GM19468 (cell line): ENCODE data around the gene UHRF1.
"Not testable (repeated sequence)": the region's sequence is repeated elsewhere in the genome, so short reads cannot be mapped to it uniquely, and the experiment has no call there.

Experiments used
- ATAC-seq: cut with Tn5 transposase; IDR thresholded peaks from one replicate; pipeline ENCODE4 v1.9.1; 2021; ENCODE audit warnings: mild to moderate bottlenecking, moderate library complexity, moderate number of reproducible peaks; ENCODE audit not compliant: unreplicated experiment; ENCODE audit errors: extremely low read depth

UHRF1 gene

DNA sequence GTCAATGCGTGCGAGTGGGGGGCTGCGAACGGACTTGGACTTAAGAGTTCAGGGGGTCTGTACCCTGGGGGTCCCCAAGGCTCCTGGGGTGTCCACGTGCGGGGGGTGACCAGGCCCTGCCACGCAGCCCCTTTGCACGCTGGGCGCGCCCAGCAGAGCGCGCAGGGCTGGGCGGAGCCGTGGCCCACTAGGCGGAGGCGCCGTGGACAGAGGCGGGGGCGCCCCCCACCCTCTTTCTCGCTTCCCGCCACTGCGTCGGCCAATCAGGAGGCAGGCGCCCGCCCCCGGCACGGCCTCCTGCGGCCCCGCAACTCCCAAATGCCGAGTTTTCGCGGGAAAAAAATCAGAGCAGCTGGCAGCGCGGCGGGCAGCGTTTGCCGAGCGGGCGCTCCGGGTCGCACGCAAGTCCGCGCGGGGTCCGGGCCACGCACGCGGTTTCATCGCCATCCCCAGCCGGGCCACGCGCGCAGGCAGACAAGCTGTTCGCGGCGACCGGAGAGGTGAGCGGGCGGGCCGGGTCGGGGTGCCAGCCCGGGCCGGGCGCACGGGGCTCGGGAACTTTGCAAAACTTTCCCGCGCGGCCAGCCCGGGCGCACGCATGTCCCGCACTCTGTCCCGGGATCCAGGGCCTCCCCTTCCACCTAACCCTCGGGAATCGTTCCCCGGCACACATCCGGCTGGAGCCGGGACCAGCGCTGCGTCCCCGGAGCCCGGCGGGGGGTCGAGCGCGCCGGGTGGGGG is at the start of gene UHRF1:
Gene UHRF1 (plus strand): TSS at position 346 of the 741 bp plus-strand sequence. CDS start 1,385 bp downstream, outside the sequence.
- ATAC-seq, result no peak

DNA sequence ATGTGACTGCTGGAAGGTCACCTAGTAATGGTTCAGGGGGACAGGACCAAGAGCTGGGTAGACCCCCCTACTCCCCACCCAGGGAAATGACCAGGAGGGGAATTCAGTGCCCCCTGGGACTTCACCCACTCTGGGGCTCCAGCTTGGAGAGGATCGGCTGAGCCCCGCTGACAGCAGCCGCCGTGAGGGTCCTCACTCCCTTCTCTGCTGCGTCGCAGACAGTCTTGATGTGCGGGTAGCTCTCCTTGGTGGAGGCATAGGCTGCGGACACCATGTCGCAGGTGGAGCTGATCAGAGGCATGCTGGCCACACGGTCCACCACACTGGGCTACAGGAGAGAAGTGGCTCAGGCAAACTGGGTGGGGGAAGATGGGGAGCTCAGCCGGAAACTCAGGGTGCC is 49.6 kb upstream of the UHRF1 start:
- no peak for ATAC-seq

DNA sequence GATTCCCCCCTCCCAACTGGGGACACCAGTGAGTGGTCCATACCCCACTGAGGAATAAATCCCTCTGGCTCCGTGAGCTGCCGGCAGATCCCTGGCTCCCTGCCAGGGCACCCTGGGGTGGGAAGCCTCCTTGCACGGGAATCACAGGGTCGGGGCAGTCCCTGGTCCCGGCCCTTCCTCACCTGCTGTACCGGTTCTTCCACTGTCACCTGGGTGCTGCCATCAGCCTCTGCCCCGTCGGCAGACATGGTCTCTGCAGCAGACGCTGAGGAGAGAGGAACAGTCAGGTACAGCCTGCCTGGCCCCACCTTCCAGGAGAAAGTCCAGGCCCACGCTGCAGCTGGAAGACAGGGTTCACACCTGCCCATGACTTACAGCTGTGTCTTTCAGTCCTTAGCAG is 48.2 kb upstream of the UHRF1 start:
- ATAC-seq, result no peak

DNA sequence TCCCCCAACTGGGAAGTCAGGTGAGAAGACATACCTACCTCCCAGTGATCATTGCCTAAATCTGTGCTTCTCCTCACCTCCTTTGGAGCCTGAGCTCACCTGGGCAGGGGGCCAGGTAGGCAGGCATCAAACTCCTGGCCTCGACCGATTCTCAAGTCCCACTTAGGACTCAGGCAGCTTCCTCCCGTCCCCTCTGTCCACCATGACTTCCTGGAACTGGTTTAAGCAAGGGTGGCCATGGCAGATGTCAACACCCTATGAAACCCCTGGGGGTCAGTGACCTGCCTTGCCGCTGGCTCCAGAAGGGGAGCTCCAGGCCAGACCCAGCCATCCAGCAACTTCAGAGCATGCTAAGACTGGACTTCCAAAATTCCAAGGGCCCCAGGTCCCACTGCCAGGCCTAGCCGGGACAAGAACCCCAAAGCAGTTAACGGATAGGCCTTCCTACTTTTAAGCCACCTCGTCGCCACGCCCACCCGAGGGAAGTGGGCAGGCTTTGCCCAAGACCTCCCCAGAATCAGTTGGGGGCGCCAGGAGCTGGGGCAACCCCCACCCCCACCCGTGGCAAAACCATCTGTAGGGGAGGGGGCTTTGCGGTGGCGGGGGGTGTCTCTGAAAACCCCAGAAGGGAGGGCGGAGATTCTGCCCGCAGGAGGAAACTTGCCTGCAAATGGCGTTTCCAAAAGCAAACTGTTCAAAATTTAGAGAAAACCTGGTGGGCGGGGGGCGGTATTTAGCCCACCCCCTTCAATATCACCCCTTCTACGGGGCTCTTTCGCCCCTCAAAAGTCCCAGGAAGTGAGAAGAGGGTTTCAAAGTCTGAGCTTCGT is 42.5 kb upstream of the UHRF1 start:
- ATAC-seq, result no peak

DNA sequence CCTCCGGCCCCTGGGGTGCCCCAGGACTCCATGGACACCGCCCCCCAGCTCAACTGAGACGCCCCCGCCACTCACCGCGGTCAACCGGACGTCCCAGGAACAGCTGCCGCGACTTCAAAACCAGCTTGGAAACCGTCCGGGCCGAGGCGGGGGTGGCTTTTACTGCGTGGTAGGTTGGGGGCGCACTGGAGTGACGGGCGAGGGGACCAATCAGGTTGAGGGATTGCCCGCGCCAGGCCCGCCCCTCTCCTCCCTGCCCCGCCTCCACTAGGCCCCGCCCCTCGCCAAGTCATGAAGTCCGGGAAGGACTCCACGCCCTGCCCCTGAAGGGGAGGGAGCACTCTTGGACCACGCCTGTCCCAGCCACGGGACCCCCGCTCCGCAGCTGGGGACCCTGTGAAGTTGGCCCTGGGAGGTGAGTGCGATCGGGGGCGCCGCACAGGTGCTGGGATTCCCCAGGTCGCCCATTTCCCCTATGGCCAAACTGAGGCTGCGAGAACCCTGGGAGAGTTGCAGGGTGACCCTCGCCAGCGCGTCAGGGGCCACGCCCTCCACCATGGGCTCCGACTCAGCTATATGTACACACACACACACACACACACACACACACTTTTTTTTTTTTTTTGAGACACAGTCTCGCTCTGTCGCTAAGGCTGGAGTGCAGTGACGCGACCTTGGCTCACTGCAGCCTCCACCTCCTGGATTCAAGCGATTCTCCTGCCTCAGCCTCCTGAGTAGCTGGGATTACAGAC is 41.6 kb upstream of the UHRF1 start, which contains the start of gene PLIN3:
Gene PLIN3 (minus strand): TSS at position 134 of the 752 bp plus-strand sequence. CDS start 6,273 bp downstream, outside the sequence.
- ATAC-seq, result no peak

DNA sequence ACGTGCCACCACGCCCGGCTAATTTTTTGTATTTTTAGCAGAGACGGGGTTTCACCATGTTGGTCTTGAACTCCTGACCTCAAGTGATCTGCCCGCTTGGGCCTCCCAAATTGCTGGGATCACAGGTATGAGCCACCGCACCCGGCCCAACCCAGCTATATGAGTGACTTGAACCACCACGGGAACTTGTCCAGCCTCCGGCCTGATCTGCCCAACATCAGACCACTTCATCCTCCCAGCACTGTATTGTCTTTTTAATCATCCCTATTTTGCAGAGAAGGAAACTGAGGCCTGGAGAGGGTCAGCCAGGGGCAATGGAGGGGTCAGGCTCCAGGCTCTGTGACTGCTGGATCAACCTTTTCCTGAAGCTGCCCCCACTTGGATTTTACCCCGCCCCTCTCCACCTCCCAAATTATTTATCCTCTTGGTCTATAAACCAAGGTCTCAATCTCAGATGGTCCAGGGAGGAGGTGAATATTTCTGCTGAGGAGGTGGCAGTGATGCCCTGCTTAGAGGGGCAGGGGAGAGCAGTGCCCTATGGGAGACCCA is 40.9 kb upstream of the UHRF1 start:
- no peak for ATAC-seq

DNA sequence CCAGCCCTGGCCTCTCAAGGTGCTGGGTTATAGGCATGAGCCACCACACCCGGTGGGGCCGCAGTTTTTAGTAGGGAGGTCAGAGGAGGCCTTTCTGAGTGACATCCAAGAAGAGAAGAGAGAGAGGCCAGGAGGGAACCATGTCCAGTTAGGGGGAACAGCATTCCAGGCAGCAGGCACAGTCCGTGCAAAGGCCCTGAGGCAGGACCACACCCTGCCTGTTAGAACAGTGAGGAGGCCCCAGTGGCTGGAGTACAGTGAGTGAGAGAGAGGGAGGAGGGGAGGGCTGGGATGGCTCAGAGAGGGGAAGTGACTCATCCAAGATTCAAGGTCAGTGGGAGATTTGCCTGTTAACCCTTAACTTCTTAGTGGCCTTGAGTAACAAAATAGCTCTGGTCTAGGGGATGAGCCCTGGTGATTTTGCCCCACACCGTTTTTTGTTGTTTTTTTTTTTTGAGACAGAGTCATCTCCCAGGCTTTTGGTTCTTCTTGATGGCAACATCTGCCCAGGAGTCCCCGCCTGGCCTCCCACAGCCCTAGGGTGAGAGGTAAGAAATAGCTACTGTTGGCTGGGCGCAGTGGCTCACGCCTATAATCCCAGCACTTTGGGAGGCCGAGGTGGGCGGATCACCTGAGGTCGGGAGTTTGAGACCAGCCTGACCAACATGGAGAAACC is 39.1 kb upstream of the UHRF1 start:
- ATAC-seq, result no peak

DNA sequence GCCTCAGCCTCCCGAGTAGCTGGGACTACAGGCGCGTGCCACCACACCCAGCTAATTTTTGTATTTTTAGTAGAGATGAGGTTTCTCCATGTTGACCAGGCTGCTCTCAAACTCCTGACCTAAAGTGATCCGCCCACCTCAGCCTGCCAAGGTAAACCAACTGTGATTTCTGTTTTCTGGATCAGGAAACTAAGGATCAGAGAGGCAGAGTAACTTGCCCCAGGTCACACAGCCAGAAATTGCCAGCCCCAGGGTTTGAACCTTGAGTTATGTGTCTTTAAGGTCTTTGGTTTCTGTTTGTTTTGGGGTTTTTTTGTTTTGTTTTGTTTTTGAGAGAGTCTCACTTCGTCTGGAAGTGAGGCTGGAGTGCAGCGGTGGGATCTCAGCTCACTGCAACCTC is 37.6 kb upstream of the UHRF1 start:
- no peak for ATAC-seq

DNA sequence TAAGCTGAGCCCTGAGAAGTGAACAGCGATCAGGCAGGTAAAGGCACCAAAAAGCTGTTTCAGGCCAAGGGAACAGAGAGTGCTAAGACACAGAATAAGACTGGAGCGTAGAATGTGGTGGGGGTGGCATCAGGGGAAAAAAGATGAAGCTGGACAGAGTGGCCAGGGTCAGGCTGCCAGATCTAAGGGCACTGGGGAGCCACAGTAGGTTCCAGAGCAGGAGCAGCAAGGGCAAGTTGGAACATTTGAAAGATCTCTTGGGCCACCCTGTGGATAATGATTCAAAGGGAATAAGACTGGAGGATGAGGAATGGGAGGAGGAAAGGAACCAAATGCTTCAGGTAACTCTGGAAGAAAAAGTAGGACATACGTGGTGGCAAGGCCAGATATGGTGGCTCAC is 35.4 kb upstream of the UHRF1 start:
- no peak for ATAC-seq

DNA sequence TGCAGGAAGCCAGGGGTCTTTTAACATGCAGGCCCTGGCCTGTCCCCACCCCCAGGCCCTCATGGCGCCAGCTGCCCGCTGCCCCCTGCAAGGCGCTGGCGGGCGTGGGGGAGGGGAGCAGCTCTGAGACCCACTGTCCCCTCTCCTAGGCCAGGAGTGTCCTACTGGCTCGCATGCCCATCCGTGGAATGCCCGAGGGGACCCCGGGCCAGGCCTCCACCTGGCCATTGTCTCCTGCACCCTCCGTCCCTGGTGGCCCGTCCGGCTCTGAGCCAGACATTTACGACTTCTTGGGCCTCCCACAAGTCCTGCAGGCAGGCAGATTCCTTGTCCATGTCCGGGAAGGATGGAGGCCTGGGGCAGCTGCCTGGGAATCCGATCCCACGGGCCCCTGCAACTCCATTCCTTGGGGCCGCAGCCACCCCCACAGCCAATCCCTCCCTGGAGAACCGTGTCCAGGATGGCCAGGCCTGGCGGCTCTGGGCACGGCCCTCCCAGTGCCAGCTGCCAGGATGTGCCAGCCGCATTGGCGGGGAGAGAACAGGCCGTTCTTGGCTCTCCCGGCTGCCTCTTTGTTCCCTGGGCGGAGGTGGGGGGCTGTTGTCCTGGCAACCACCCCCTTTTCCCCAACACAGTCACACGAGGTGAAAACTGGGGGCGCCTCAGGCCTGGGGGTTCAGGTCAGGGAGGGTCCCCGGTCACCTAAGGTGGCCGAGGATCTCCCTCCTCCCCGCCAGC is 31.4 kb upstream of the UHRF1 start:
- no peak for ATAC-seq

DNA sequence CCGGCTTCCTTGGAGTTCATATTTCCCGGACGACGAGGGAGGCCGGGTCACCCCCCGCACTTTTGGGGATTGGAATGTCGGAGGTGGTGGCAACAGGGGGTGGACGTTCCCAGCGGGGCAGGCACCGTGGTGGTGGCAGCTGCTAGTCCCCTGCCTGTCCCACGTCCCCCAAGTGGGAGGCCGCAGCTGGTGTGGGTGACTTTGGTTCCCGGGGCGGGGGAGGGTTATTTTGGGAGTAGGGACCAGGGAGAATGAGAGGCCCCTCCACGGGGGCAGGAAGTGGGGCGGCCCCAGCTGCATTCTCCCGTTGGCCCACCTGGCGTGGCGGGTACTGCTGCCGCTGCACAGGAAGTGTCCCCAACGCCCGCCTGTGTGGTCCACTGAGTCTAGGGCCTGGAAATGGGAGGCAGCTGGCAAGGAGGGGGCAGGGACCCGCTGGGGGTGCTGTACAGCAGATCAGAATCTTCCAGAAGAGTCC is 30.8 kb upstream of the UHRF1 start:
- ATAC-seq, result no peak

DNA sequence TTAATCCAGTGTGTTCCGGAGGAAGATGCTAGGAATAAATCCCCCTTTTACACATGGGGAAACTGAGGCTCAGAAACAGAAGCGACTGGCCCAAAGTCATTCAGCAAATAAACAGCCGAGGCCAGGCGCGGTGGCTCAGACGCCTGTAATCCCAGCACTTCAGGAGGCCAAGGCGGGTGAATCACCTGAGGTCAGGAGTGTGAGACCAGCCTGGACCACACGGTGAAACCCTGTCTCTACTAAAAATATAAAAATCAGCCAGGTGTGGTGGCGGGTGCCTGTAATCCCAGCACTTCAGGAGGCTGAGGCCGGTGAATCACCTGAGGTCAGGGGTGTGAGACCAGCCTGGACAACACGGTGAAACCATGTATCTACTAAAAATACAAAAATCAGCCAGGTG is 30.3 kb upstream of the UHRF1 start:
- no peak for ATAC-seq

DNA sequence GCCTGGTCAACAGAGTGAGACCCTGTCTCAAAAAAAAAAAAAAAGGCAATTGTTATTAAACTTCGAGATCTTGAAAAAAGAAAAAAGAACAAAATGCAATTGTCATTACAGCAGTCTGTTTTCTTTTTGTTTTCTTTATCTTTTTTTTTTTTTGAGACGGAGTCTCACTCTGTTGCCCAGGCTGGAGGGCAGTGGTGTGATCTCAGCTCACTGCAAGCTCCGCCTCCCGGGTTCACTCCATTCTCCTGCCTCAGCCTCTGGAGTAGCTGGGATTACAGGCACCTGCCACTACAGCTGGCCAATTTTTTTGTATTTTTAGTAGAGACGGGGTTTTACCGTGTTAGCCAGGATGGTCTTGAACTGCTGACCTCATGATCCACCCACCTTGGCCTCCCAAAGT is 26.4 kb upstream of the UHRF1 start:
- not testable (repeated sequence) for ATAC-seq

DNA sequence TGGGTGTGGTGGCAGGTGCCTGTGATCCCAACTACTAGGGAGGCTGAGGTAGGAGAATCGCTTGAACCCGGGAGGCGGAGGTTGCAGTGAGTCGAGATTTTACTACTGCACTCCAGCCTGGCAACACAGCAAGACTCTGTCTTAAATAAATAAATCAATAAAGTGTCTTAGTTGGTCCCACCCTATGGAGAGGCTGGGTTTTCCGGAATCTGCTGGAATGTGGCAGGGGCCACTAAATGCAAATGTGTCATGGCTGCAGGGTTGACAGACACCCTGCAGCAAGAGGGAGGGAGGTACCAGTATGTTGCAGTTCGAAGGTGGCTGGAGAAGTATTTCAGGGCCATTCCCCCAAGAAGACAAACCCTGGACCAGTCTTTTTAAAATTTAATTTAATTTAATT is 24.3 kb upstream of the UHRF1 start:
- ATAC-seq, result not testable (repeated sequence)

DNA sequence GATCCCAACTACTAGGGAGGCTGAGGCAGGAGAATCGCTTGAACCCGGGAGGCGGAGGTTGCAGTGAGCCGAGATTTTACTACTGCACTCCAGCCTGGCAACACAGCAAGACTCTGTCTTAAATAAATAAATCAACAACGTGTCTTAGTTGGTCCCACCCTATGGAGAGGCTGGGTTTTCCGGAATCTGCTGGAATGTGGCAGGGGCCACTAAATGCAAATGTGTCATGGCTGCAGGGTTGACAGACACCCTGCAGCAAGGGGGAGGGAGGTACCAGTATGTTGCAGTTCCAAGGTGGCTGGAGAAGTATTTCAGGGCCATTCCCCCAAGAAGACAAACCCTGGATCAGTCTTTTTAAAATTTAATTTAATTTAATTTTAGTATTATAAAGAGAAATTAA is 21.5 kb upstream of the UHRF1 start:
- not testable (repeated sequence) for ATAC-seq

DNA sequence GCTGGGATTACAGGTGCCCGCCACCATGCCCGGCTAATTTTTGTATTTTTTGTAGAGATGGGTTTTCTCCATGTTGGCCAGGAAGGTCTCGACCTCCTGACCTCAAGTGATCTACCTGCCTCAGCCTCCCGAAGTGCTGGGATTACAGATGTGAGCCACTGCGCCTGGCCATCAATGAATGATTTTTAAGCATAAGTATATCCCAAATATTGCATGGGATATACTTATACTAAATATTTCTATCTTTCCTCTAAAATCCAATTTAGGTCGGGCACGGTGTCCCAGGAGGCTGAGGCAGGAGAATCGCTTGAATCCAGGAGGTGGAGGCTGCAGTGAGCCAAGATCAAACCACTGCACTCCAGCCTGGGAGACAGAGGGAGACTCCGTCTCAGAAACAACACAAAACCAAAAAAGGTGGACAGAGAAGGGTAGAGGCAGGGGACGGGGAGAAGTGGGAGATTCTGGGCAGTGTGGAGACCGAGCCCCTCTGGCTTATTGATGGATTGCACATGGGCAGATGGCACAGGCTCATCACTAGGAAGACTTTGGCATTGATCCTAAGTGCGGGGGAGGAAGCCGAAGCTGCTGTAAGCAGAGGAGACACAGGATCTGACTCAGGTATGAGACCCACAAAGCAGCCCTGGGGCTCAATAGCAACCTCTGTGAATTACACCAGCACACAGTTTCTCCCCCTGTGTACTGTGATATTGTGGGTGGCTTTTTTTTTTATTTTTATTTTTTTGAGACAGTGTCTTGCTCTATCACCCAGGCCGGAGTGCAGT is 20.1 kb upstream of the UHRF1 start:
- no peak for ATAC-seq

DNA sequence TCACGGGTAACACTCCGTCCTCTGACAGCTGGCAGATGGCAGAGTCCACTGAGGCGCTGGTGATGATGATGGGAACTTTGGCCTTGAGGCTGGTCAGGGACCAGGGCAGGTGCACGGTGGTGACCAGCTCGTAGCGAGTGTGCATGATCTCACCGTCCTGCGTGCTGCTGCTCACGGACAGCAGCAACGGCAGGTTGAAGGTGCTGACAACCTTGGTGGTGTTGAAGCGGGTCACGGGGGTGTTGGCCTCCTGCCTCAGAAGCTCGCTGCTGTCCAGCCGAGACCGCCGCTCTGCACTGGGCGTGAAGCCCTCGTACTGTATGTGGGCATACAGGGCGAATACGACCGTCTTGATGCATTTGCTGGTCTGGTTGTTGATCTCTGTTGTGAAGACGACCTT is 18.2 kb upstream of the UHRF1 start:
- ATAC-seq, result no peak

DNA sequence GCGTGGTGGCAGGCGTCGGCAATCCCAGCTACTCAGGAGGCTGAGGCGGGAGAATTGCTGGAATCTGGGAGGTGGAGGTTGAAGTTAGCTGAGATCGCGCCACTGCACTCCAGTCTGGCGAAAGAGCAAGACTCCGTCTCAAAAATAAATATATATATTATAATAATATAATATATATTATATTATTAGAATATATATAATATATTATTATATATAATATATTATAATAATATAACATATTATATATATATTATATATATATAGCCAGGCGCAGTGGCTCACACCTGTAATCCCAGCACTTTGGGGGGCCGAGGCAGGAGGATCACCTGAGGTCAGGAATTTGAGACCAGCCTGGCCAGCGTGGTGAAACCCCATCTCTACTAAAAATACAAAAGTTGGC is 16.3 kb upstream of the UHRF1 start:
- ATAC-seq, result not testable (repeated sequence)
